ENCODE measurements around the gene SAMD10.
"Not testable (repeated sequence)": the region's sequence is repeated elsewhere in the genome, so short reads cannot be mapped to it uniquely, and the experiment has no call there.

Gene SAMD10

GRCh38 chr20:63930971-63931553 lies 48.4 kb downstream of the SAMD10 start:
- DNase-seq (ENCODE audit: insufficient read length) (no peak), FAIRE-seq (no peak)
- no peak for TF ChIP-seq POLR2AphosphoS5 (IDR thresholded peaks at IDR 0.05; ENCODE audit: low read depth, low read length)
- TF ChIP-seq TAF1 (IDR thresholded peaks at IDR 0.05; ENCODE audit: borderline replicate concordance, low read depth, low read length), result no peak
- no peak for TF ChIP-seq POLR2A (IDR thresholded peaks at IDR 0.05; ENCODE audit: low read depth, low read length)

- not testable (repeated sequence) for FAIRE-seq; DNase-seq (ENCODE audit: insufficient read length)
These were observed 50.0 kb downstream of the SAMD10 start for GRCh38 chr20:63929473-63929883.

DNA sequence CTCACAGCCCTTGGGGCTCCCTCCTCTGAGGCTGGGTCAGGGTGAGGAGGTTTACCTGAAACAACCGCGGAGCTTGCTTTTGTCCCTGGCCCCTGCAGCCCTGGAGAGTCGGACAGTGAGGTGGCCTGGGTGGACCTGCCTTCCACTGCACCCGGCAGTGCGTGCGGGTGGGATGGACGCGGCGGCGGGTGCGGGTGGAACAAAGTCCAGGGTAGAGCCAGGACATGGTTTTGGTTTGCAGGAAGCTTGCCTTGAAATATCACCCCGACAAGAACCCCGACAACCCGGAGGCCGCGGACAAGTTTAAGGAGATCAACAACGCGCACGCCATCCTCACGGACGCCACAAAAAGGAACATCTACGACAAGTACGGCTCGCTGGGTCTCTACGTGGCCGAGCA lies 50.4 kb downstream of the SAMD10 start:
- FAIRE-seq (no peak), DNase-seq (ENCODE audit: insufficient read length) (no peak)
- TF ChIP-seq POLR2AphosphoS5 (IDR thresholded peaks at IDR 0.05; ENCODE audit: low read depth, low read length) (no peak), POLR2A (IDR thresholded peaks at IDR 0.05; ENCODE audit: low read depth, low read length) (no peak), TAF1 (IDR thresholded peaks at IDR 0.05; ENCODE audit: borderline replicate concordance, low read depth, low read length) (no peak)

DNA sequence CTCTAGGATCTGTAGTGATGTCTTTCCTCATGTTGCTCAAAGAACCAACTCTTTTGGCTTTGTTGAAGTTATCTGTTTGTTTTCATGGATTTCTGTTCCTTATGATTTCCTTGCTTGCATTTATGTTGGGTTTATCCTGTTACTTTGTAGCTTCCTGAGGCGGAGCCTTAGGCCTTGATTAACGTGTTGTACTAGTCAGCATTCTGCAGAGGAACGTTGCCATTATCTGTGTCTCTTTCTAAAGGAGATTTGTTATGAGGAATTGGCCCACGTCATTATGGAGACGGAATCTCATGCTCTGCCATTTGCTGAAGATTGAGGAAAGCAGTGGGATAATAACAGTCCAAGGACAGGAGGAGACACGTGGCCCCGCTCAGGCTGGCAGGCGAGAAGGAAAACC lies 53.1 kb downstream of the SAMD10 start:
- TF ChIP-seq POLR2A (IDR thresholded peaks at IDR 0.05; ENCODE audit: low read depth, low read length) (no peak), POLR2AphosphoS5 (IDR thresholded peaks at IDR 0.05; ENCODE audit: low read depth, low read length) (no peak), TAF1 (IDR thresholded peaks at IDR 0.05; ENCODE audit: borderline replicate concordance, low read depth, low read length) (no peak)
- FAIRE-seq, result no peak
- DNase-seq (ENCODE audit: insufficient read length), result no peak

GRCh38 chr20:63924241-63924640 lies 55.2 kb downstream of the SAMD10 start:
- no peak for DNase-seq (ENCODE audit: insufficient read length)
- no peak for FAIRE-seq
- TF ChIP-seq POLR2AphosphoS5 (IDR thresholded peaks at IDR 0.05; ENCODE audit: low read depth, low read length) (no peak), TAF1 (IDR thresholded peaks at IDR 0.05; ENCODE audit: borderline replicate concordance, low read depth, low read length) (no peak), POLR2A (IDR thresholded peaks at IDR 0.05; ENCODE audit: low read depth, low read length) (no peak)
